ENCODE measurements around the gene PUM1.

Gene PUM1

DNA sequence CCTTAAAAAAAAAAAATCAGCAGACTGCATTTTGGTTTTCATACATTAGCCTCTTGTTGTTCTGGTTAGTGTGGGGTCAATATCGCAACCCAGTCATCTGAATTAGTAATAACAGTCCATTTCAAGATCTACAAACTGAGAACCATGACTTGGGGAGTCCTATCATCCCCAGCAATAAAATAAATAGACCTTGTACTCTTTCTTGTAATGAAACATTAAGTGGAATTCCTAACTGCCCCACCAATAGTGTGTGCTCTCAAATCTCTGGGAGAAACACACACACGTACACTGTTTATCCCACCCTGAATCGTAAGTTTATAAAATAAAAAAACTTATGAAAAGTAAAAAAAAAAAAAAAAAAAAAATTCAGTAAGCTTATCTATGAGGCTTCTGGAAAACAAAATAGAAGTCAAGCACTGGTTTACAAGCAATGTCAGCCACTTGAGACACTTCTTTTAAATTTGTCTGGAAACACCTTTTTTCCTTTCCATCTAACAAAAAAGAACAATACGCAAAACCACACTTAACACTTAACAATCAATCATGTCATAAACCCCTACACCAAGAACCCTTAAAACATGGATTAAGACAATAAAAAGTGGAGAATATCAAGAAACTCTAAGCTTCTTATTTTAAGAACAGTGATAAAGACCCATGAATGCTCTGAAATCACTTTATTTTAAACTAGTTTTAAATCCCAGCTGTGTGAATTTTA lies 53.1 kb downstream of the PUM1 start:
- peaks cover 1% of the 10 kb centered on the region; the same call in 1 of the 2 replicates for H3K4me1 ChIP-seq
- no peaks in the 10 kb centered on the region for H3K36me3 ChIP-seq
- DNase-seq = no peak
- no peak overlapping the region for H3K4me3 ChIP-seq (ENCODE audit: low read depth, low read length)
- H3K9me3 ChIP-seq = no peaks in the 10 kb centered on the region
- no peaks in the 10 kb centered on the region for H3K27me3 ChIP-seq
- TF ChIP-seq, protein P1, sequence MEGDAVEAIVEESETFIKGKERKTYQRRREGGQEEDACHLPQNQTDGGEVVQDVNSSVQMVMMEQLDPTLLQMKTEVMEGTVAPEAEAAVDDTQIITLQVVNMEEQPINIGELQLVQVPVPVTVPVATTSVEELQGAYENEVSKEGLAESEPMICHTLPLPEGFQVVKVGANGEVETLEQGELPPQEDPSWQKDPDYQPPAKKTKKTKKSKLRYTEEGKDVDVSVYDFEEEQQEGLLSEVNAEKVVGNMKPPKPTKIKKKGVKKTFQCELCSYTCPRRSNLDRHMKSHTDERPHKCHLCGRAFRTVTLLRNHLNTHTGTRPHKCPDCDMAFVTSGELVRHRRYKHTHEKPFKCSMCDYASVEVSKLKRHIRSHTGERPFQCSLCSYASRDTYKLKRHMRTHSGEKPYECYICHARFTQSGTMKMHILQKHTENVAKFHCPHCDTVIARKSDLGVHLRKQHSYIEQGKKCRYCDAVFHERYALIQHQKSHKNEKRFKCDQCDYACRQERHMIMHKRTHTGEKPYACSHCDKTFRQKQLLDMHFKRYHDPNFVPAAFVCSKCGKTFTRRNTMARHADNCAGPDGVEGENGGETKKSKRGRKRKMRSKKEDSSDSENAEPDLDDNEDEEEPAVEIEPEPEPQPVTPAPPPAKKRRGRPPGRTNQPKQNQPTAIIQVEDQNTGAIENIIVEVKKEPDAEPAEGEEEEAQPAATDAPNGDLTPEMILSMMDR (IDR thresholded peaks at IDR 0.05; ENCODE audit: low read depth, low read length) = no peak

DNA sequence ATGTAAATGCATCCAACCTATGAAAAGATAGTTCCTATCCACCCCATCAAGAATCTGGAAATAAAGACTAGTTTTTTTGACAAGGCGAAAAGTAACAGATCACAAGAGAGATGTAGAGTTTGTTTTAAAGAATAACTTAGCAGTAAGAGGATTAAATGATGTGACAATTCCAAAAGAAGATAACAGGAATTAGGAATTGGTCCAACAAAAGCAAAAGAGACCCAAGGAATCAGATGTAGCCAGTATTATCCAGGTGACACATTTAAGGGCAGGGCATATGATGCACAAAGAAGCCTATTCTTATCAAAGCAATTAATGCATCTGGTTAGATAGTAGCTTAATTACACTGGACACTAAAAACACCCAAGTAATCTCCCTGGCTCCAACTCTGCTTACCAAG lies 53.8 kb downstream of the PUM1 start:
- DNase-seq = no peak
- H3K27me3 ChIP-seq = no peaks in the 10 kb centered on the region
- H3K4me1 ChIP-seq = peaks cover 6% of the 10 kb centered on the region; the same call in 1 of the 2 replicates
- TF ChIP-seq, protein P1 (IDR thresholded peaks at IDR 0.05; ENCODE audit: low read depth, low read length) = no peak
- H3K4me3 ChIP-seq (ENCODE audit: low read depth, low read length) = no peak overlapping the region
- H3K9me3 ChIP-seq = no peaks in the 10 kb centered on the region
- peaks cover 1% of the 10 kb centered on the region; the same call in 1 of the 2 replicates for H3K36me3 ChIP-seq

DNA sequence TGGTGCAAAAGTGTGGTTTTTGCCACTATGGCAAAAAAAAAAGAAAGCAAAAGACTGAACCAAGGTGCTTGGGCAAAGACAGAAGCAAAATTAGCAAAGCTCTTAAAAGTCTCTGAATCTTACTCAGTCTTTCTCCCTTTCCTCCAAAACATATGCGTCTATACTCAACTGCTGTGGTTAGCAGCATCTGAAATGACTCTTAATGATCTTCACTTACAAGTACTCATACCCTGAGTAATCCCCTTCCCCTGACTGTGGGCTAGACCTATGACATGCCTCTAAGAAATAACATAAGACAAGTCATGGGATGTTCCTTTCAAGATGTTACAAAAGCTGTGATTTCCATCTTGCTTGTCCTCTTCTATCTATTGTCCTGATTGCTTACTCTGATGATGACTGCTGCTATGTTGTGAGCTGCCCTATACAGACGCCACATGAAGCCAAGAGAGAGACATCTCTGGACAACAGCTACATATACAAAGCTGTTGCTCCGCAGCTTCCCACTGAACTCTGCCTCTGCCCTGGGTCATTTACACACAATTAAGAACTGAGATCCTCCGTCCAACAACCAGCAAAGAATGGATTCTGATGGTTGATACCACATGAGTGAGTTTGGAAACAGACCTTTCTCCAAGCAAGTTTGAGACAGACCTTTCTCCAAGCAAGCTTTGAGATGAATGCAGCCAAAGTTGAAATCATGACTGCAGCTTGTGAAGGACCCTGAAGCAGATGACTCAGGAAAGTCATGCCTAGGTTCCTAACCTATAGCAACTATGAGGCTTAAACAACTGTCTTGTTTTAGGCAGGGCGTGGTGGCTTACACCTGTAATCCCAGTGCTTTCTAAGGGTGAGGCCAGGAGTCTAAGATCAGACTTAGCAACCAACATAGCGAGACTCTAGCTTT lies 55.2 kb downstream of the PUM1 start:
- Histone ChIP-seq H3K9me3 (no peaks in the 10 kb centered on the region), H3K27me3 (no peaks in the 10 kb centered on the region), H3K36me3 (peaks cover 9% of the 10 kb centered on the region), H3K4me3 (ENCODE audit: low read depth, low read length) (no peak overlapping the region), H3K4me1 (peaks cover 11% of the 10 kb centered on the region; the same call in 1 of the 2 replicates)
- DNase-seq = no peak
- TF ChIP-seq, protein P1 (IDR thresholded peaks at IDR 0.05; ENCODE audit: low read depth, low read length) = no peak

DNA sequence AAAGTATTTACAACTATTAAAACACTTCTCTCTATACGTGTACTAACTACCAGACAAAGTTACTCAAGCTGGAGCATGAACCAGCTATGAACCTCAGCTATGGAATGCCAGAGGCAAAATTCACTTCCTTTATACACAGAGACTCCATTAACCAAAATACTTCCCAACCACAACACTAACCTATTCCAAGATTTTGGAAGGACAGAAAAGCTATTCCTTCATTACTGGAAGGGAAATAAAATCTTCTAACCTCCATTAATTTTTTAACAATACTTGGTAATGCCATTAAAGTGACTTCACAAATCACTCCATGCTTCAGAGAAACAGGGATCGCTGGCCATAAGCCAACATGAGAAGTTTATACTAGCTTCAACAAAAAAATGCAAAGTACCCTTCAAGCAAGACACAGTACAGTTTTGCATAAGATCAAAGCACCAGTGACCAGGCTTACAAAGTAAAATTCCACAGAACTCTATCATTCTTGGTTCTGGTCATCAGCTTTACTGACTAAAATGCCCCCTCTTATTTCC lies 58.0 kb downstream of the PUM1 start:
- no peak for DNase-seq
- Histone ChIP-seq H3K4me3 (ENCODE audit: low read depth, low read length) (no peak overlapping the region), H3K9me3 (no peaks in the 10 kb centered on the region), H3K4me1 (peaks cover 11% of the 10 kb centered on the region; the same call in 1 of the 2 replicates), H3K27me3 (no peaks in the 10 kb centered on the region), H3K36me3 (peaks cover 12% of the 10 kb centered on the region)
- TF ChIP-seq, protein P1 (IDR thresholded peaks at IDR 0.05; ENCODE audit: low read depth, low read length) = no peak

DNA sequence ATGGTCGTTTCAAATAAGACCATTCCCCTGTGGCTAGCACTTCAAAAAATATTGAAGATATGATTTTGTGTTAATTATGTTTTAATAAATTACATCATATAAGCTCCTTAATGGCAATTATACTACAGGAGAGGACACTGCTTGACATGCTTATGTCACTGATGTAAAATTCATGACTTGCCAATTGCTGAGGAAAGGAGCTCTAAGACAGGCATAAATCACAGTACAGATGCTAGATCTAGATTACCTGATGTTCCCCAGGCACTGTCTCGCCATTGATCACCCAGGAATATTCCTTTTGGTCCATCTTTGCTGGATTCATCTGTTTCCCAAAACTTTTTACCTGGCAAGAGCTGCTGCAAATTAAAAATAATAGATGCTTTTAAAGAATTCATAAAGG lies 58.8 kb downstream of the PUM1 start:
- Histone ChIP-seq H3K4me1 (peaks cover 11% of the 10 kb centered on the region; the same call in 1 of the 2 replicates), H3K36me3 (peaks cover 12% of the 10 kb centered on the region), H3K9me3 (no peaks in the 10 kb centered on the region), H3K27me3 (no peaks in the 10 kb centered on the region), H3K4me3 (ENCODE audit: low read depth, low read length) (no peak overlapping the region)
- DNase-seq = no peak
- TF ChIP-seq, protein P1 (IDR thresholded peaks at IDR 0.05; ENCODE audit: low read depth, low read length) = no peak
